Chondrocyte (in vitro differentiated cells): ENCODE data around the gene PPP1R2. TPM values are rescaled to one million over a fixed set of nuclear protein-coding genes. Genes with fewer than 3 reads are reported as not detected.
"Not testable (repeated sequence)": the region's sequence is repeated elsewhere in the genome, so short reads cannot be mapped to it uniquely, and the experiment has no call there.

Experiments used
- DNase-seq: peaks from one replicate; pipeline ENCODE4 v3.0.0; 2021; ENCODE audit warnings: mixed read lengths, low spot score
- H3K27ac Mint-ChIP-seq: one replicate; pipeline ENCODE4 v1.8.0; 2021; ENCODE audit warnings: mild to moderate bottlenecking, moderate library complexity, mixed read lengths; ENCODE audit not compliant: unreplicated experiment
- H3K27me3 Mint-ChIP-seq: 2 replicates; pipeline ENCODE4 v1.8.0; 2021; ENCODE audit warnings: low read depth, mixed read lengths
- H3K36me3 Mint-ChIP-seq: 2 replicates; pipeline ENCODE4 v1.8.0; 2021; ENCODE audit warnings: low read depth, mixed read lengths
- H3K4me1 Mint-ChIP-seq: 2 replicates; pipeline ENCODE4 v1.8.0; 2021; ENCODE audit warnings: low read depth, mild to moderate bottlenecking, mixed read lengths
- H3K4me3 Mint-ChIP-seq: one replicate; pipeline ENCODE4 v1.8.0; 2021; ENCODE audit warnings: mild to moderate bottlenecking, moderate library complexity, mixed read lengths; ENCODE audit not compliant: unreplicated experiment
- H3K9me3 Mint-ChIP-seq: 2 replicates; pipeline ENCODE4 v1.8.0; 2021; ENCODE audit warnings: low read depth, mixed read lengths
- CTCF ChIP-seq: fragments of 200-600 bp; sonication (generic); IDR thresholded peaks from 2 replicates; pipeline ENCODE4 v1.5.0; 2021; ENCODE audit warnings: antibody characterized with exemption, mild to moderate bottlenecking, moderate library complexity
- total RNA-seq: library from RNA; stranded (reverse); gene quantifications from 3 replicates; pipeline ENCODE4 v1.2.1, GENCODE V29; 2021

The PPP1R2 gene
- total RNA-seq, 1 donor from 2014 or later, result 45.8 TPM

- no peak overlapping the region for H3K4me3 Mint-ChIP-seq
- H3K9me3 Mint-ChIP-seq, result no peaks in the 10 kb centered on the region
- no peak for TF ChIP-seq CTCF
- no peak overlapping the region for H3K27ac Mint-ChIP-seq
- H3K4me1 Mint-ChIP-seq, result no peaks in the 10 kb centered on the region
- peaks cover 10% of the 10 kb centered on the region for H3K36me3 Mint-ChIP-seq
- DNase-seq, result no peak
- H3K27me3 Mint-ChIP-seq, result no peaks in the 10 kb centered on the region
These were observed 34.9 kb downstream of the PPP1R2 start for GRCh38 chr3:195508185-195508584.

- no peak for TF ChIP-seq CTCF
- Mint-ChIP-seq H3K4me1 (no peaks in the 10 kb centered on the region), H3K36me3 (no peaks in the 10 kb centered on the region), H3K4me3 (no peak overlapping the region), H3K27me3 (peaks cover 22% of the 10 kb centered on the region), H3K27ac (no peak overlapping the region), H3K9me3 (no peaks in the 10 kb centered on the region)
- no peak for DNase-seq
These were observed 67.5 kb downstream of the PPP1R2 start for GRCh38 chr3:195475614-195476013.

- H3K27ac Mint-ChIP-seq, H3K9me3 Mint-ChIP-seq, H3K4me3 Mint-ChIP-seq, H3K4me1 Mint-ChIP-seq, H3K36me3 Mint-ChIP-seq, DNase-seq: not testable (repeated sequence)
- peaks cover 22% of the 10 kb centered on the region for H3K27me3 Mint-ChIP-seq
These were observed 68.0 kb downstream of the PPP1R2 start for GRCh38 chr3:195475116-195475515.

GRCh38 chr3:195468841-195469240, 74.3 kb downstream of the PPP1R2 start:
- TF ChIP-seq CTCF, result no peak
- Mint-ChIP-seq H3K27ac (no peak overlapping the region), H3K36me3 (no peaks in the 10 kb centered on the region)

GRCh38 chr3:195468391-195468776, 74.7 kb downstream of the PPP1R2 start:
- Mint-ChIP-seq H3K4me1 (peaks cover 4% of the 10 kb centered on the region), H3K4me3 (no peak overlapping the region), H3K27ac (no peak overlapping the region), H3K27me3 (no peaks in the 10 kb centered on the region), H3K36me3 (no peaks in the 10 kb centered on the region), H3K9me3 (peaks cover 5% of the 10 kb centered on the region)
- no peak for TF ChIP-seq CTCF
- DNase-seq, result no peak

More at GRCh38 chr3:195468841-195469240, 74.3 kb downstream of the PPP1R2 start:
- H3K4me3 Mint-ChIP-seq, result no peak overlapping the region
- no peaks in the 10 kb centered on the region for H3K27me3 Mint-ChIP-seq
- DNase-seq, result no peak
- H3K9me3 Mint-ChIP-seq, result peaks cover 5% of the 10 kb centered on the region
- peaks cover 4% of the 10 kb centered on the region for H3K4me1 Mint-ChIP-seq

- Mint-ChIP-seq H3K27me3 (no peaks in the 10 kb centered on the region), H3K4me3 (no peak overlapping the region), H3K9me3 (peaks cover 5% of the 10 kb centered on the region), H3K4me1 (peaks cover 4% of the 10 kb centered on the region), H3K36me3 (no peaks in the 10 kb centered on the region), H3K27ac (no peak overlapping the region)
- DNase-seq, result no peak
- no peak for TF ChIP-seq CTCF
These were observed 75.3 kb downstream of the PPP1R2 start for GRCh38 chr3:195467641-195468390.
